ENCODE results near the gene CAMTA1. TPM values are rescaled to one million over a fixed set of nuclear protein-coding genes. Genes with fewer than 3 reads are reported as not detected.
A peak's percentile ranks its signal among the peaks of the same experiment; 100 is the strongest.

The CAMTA1 gene
- total and polyA plus RNA-seq, 4 donors, result 18.0 to 93.5 (median 35.8) TPM

DNA sequence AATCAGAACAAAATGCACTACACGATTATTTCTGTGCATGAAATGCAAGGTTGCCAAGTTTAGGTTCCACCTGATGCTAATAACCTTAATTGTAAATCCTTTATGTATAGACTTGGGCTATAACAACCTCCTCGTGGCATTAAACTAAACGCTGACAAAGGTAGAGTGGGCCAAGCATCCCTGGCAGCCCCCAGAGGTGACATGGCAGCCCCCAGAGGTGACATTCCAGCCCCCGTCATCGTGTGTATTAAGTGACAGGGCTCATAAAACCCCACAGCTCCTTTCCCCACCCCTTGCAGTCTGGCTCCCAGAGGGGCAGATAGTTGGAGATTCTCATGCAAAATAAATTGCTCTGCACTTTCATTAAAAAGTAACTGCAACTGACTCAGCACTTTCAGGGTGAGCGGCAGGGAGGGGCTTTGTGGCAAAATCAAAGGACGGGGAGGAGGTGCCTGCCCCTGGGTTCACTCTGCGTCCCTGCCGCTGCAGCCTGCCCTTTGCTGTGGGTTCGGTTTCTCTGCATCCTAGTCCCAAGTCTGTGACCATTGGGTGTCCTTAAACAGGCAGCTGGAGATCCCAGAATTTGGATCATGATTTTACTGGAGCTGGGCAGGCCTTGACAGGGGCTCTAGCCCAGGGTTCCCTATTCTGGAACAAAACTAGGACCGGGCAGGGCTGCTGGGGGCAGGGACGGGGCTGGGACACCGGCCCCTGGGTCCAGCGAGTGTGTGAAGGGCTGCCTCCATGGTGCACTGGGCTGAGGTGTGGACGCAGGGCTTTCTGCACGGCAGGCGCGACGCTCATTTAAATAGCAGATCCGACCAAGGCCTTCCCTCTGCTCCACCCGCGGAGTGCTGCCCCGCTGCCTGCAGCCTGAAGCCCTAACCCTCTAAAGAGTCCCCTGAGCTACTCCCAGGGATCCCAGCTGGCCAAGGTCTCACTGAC lies 751.0 kb downstream of the CAMTA1 start:
- TF ChIP-seq, protein P1, sequence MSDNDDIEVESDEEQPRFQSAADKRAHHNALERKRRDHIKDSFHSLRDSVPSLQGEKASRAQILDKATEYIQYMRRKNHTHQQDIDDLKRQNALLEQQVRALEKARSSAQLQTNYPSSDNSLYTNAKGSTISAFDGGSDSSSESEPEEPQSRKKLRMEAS (IDR thresholded peaks at IDR 0.05), result no peak
- TF ChIP-seq, protein P2, sequence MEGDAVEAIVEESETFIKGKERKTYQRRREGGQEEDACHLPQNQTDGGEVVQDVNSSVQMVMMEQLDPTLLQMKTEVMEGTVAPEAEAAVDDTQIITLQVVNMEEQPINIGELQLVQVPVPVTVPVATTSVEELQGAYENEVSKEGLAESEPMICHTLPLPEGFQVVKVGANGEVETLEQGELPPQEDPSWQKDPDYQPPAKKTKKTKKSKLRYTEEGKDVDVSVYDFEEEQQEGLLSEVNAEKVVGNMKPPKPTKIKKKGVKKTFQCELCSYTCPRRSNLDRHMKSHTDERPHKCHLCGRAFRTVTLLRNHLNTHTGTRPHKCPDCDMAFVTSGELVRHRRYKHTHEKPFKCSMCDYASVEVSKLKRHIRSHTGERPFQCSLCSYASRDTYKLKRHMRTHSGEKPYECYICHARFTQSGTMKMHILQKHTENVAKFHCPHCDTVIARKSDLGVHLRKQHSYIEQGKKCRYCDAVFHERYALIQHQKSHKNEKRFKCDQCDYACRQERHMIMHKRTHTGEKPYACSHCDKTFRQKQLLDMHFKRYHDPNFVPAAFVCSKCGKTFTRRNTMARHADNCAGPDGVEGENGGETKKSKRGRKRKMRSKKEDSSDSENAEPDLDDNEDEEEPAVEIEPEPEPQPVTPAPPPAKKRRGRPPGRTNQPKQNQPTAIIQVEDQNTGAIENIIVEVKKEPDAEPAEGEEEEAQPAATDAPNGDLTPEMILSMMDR (IDR thresholded peaks at IDR 0.05; ENCODE audit: low read depth, low read length, missing input control), result no peak
- no peak for TF ChIP-seq RAD21 (IDR thresholded peaks at IDR 0.05)
- TF ChIP-seq, protein P3, sequence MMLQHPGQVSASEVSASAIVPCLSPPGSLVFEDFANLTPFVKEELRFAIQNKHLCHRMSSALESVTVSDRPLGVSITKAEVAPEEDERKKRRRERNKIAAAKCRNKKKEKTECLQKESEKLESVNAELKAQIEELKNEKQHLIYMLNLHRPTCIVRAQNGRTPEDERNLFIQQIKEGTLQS (IDR thresholded peaks at IDR 0.05), result no peak
- no peak for TF ChIP-seq EGR1 (IDR thresholded peaks at IDR 0.05; ENCODE audit: low read depth in 2 of 2)
- peak in 1 of 2 donors; percentile 55 for TF ChIP-seq HNF4A (conservative IDR thresholded peaks at IDR 0.05)
- peak in 1 of 2 donors; percentile 26 for TF ChIP-seq RXRA (IDR thresholded peaks at IDR 0.05)
- TF ChIP-seq GABPA (IDR thresholded peaks at IDR 0.05 in 1 of 2, conservative IDR thresholded peaks at IDR 0.05 in 1 of 2), result no peak
- Histone ChIP-seq H3K9me3 (ENCODE audit: control insufficient read depth in 4 of 4, low read length in 3 of 4) (no peaks in the 10 kb centered on the region), H3K9ac (ENCODE audit: low read depth in 1 of 2, low read length in 2 of 2) (no peak overlapping the region), H3K36me3 (ENCODE audit: control insufficient read depth in 4 of 4, insufficient read depth in 3 of 4, low read depth in 1 of 4, low read length in 3 of 4) (no peaks in the 10 kb centered on the region), H3K27me3 (ENCODE audit: control insufficient read depth in 4 of 4, insufficient read depth in 4 of 4, low read length in 3 of 4) (no peaks in the 10 kb centered on the region), H3K27ac (ENCODE audit: low read depth in 1 of 2, low read length in 2 of 2) (no peak overlapping the region), H3K4me1 (ENCODE audit: control insufficient read depth in 4 of 4, insufficient read depth in 4 of 4, low read length in 3 of 4) (peaks cover 0 to 7% (median 3%) of the 10 kb centered on the region in 4 donors), H3K4me3 (ENCODE audit: low read depth in 1 of 3, low read length in 3 of 3) (no peak overlapping the region)
- 63% methylated on average over 23 of the region's 23 CpGs for WGBS
- no peak for DNase-seq (ENCODE audit: low spot score)

DNA sequence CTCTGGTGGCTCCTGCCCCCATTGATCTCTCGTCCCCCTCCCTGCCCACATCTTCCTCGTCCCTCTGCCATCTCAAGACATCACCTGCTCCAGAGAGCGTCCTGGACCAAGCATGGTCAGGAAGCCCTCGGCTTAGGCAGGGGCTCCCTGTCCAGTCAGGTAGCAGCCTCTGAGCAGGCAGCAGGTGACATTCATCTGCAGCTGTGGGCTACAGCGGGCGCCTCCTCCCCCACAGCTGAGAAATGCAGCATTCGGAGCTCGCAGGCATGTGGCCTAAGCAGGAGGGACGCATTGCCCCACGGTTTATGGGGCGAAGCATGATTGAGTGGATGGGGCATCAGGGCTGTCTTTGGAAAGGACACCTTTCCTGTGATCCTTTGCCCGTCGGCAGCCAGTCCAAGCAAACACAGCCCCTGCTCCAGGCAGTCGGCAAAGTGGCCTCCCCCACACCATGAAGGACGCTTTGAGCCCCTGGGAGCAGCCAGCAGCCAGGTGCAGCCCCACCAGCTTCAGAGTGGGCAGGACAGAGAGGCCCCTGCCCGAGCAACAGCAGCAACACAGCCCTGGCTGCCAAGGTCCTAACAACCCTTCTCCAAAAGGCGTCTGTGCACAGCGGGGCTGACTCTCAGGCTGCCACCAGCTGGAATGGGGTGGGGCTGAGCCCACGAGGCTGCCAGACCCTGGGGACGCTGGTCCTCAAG lies 751.8 kb downstream of the CAMTA1 start:
- 77% methylated on average over 20 of the region's 20 CpGs for WGBS
- no peak for DNase-seq (ENCODE audit: low spot score)
- no peaks in the 10 kb centered on the region for H3K9me3 ChIP-seq (ENCODE audit: control insufficient read depth in 4 of 4, low read length in 3 of 4)
- H3K4me1 ChIP-seq (ENCODE audit: control insufficient read depth in 4 of 4, insufficient read depth in 4 of 4, low read length in 3 of 4), result peaks cover 0 to 7% (median 3%) of the 10 kb centered on the region in 4 donors
- TF ChIP-seq, protein P3 (IDR thresholded peaks at IDR 0.05), result no peak
- no peak for TF ChIP-seq RAD21 (IDR thresholded peaks at IDR 0.05)
- TF ChIP-seq HNF4A (conservative IDR thresholded peaks at IDR 0.05), result no peak
- TF ChIP-seq FOXA2 (IDR thresholded peaks at IDR 0.05), result no peak
- no peak for TF ChIP-seq JUND (IDR thresholded peaks at IDR 0.05)
- TF ChIP-seq FOXA1 (IDR thresholded peaks at IDR 0.05), result no peak
- TF ChIP-seq, protein P2 (IDR thresholded peaks at IDR 0.05; ENCODE audit: low read depth, low read length, missing input control), result no peak
- H3K4me3 ChIP-seq (ENCODE audit: low read depth in 1 of 3, low read length in 3 of 3), result no peak overlapping the region
- H3K27ac ChIP-seq (ENCODE audit: low read depth in 1 of 2, low read length in 2 of 2), result no peak overlapping the region
- no peaks in the 10 kb centered on the region for H3K27me3 ChIP-seq (ENCODE audit: control insufficient read depth in 4 of 4, insufficient read depth in 4 of 4, low read length in 3 of 4)
- no peaks in the 10 kb centered on the region for H3K36me3 ChIP-seq (ENCODE audit: control insufficient read depth in 4 of 4, insufficient read depth in 3 of 4, low read depth in 1 of 4, low read length in 3 of 4)
- no peak overlapping the region for H3K9ac ChIP-seq (ENCODE audit: low read depth in 1 of 2, low read length in 2 of 2)

Data from liver (tissue), 9 donors.